ENCODE data around the gene EFCAB6. TPM values are rescaled to one million over a fixed set of nuclear protein-coding genes. Genes with fewer than 3 reads are reported as not detected.

Gene EFCAB6
- total and polyA plus RNA-seq, 2 of the 13 experiments (the other 11 are each of a cell fraction or from before 2014, with no cell fraction given) = not detected

DNA sequence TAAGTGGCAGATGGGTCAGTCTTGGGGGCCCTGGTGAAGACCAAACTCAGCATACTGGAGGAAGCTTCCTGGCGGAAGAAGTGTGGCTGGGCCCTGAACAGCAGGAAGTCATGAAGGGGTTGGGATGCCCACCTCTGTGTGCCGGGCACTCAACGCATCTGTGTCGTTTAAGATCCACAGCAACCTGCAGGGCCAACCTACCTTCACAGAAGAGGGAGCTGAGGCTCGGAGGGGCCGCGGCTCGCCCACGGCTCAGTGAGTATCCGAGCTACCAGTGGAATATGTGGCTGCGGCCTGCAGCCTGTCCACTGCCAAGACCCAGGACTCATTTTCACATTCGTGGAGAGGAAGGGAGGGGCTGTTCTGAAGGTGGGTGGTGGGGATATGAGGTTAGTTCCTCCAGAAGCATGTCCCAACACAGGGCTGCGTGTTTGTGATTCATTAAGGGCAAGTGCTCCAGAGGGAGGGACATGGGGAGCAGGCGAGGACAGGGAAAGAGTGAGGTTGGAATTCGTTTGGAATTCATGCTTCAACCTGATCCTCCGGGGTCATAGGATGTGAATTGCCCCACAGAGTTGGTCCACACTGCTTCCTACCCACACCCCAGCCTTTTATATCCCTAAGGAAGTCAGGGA lies 300.7 kb downstream of the EFCAB6 start:
- Histone ChIP-seq H2AFZ (ENCODE audit: low read length) (no peak overlapping the region), H3K4me2 (ENCODE audit: low read depth, low read length) (no peak overlapping the region), H4K20me1 (ENCODE audit: insufficient read depth, low read length) (no peaks in the 10 kb centered on the region), H3K9ac (ENCODE audit: insufficient read depth, low read depth, low read length) (no peak overlapping the region), H3K4me3 (replicated peaks in 1 of 3; ENCODE audit: insufficient read depth in 1 of 3, low read depth in 2 of 3, low read length in 3 of 3) (no peak overlapping the region), H3K27me3 (ENCODE audit: control insufficient read depth in 1 of 2, insufficient read depth in 2 of 2, low read length in 2 of 2) (peaks cover 0 to 1% of the 10 kb centered on the region in 2 experiments; a peak in 1 of 5 replicates), H3K79me2 (ENCODE audit: insufficient read depth, low read length) (no peaks in the 10 kb centered on the region), H3K36me3 (replicated peaks in 1 of 2; ENCODE audit: control insufficient read depth in 1 of 2, insufficient read depth in 2 of 2, low read length in 2 of 2) (no peaks in the 10 kb centered on the region), H3K27ac (ENCODE audit: extremely low read length, insufficient read depth, low read length) (no peak overlapping the region), H3K9me3 (ENCODE audit: low read length) (no peaks in the 10 kb centered on the region), H3K4me1 (ENCODE audit: insufficient read depth, low read length) (no peaks in the 10 kb centered on the region)
- in situ Hi-C loops (cut with HindIII; ENCODE audit: extremely low pct_ligation_motif_present, low pct_unique_long_range_greater_than_20kb) (no loop called here), intact Hi-C loops (cut with micrococcal nuclease; ENCODE audit: unreplicated experiment) (no loop called here)
- ATAC-seq (no peak), DNase-seq (ENCODE audit: low spot score) (no peak), FAIRE-seq (no peak)
- BruUV-seq (replicated peaks) = no TSS peak
- no peak for TF ChIP-seq ZNF282 (IDR thresholded peaks at IDR 0.05; ENCODE audit: partially characterized antibody)
- no peak for TF ChIP-seq GMEB2 (CRISPR knock-in tag; IDR thresholded peaks at IDR 0.05; ENCODE audit: low read depth)
- TF ChIP-seq CREM (IDR thresholded peaks at IDR 0.05) = no peak
- no peak for TF ChIP-seq CREM (CRISPR knock-in tag; IDR thresholded peaks at IDR 0.05)
- TF ChIP-seq DR1 (CRISPR knock-in tag; IDR thresholded peaks at IDR 0.05) = no peak
- TF ChIP-seq SIX4 (CRISPR knock-in tag; IDR thresholded peaks at IDR 0.05) = no peak
- TF ChIP-seq ZNF17 (CRISPR knock-in tag; IDR thresholded peaks at IDR 0.05) = no peak
- no peak for TF ChIP-seq TBL1XR1 (IDR thresholded peaks at IDR 0.05; ENCODE audit: borderline replicate concordance, low read length, partially characterized antibody)
- no peak for TF ChIP-seq HOXA7 (CRISPR knock-in tag; IDR thresholded peaks at IDR 0.05)
- no peak for TF ChIP-seq EEA1 (CRISPR knock-in tag; IDR thresholded peaks at IDR 0.05; ENCODE audit: borderline replicate concordance)
- TF ChIP-seq ERF (CRISPR knock-in tag; IDR thresholded peaks at IDR 0.05) = no peak
- POLR2A ChIA-PET = no interaction called here
- 19% methylated on average over 12 of the region's 16 CpGs for WGBS (ENCODE audit: low lambda C conversion rate)
- CTCF ChIA-PET (ENCODE audit: low intra/inter-chr PET ratio, low total read pairs) = no interaction called here

Data from HepG2 (cell line).